HG02943 (cell line): ENCODE data around the gene CFI.

ENCODE experiments used
- ATAC-seq: cut with Tn5 transposase; IDR thresholded peaks from one replicate; pipeline ENCODE4 v1.9.1; 2021; ENCODE audit warnings: mild to moderate bottlenecking, low read depth, moderate library complexity; ENCODE audit not compliant: unreplicated experiment

The CFI gene

GRCh38 chr4:109699553-109700225 lies 102.1 kb downstream of the CFI start:
- ATAC-seq = no peak

DNA sequence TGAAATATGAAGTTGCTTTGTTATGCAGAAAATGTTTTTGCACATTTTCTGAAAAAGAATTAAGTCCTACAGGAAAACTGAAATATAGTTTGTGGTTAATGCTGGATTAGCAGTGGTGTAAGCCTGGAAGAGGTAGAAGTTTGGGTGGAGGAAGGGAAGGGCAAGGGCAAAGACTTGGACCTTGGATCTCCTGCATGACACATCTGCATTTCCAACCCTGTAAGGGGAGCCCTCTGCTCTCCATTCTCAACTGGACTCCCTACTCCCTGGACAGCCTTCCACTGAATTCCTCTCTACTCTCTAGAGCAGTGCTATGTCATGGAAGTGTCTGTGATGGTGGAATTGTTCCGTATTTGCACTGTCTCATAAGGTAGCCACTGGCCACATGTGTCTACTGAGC lies 103.1 kb downstream of the CFI start:
- no peak for ATAC-seq

GRCh38 chr4:109691411-109691920 lies 110.3 kb downstream of the CFI start:
- ATAC-seq = no peak
